A549 (cell line): ENCODE measurements around the gene CAMTA1.

Experiments
- CBX8 ChIP-seq: fragments of 200-600 bp; sonication (generic); IDR thresholded peaks from 2 replicates; pipeline ENCODE4 v1.6.1; 2016
- EP300 ChIP-seq, 2 experiments: fragments of >200 bp; sonication (Bioruptor Twin); formaldehyde crosslinking; IDR thresholded peaks; 2 replicates in 1 of 2; 3 replicates in 1 of 2; pipeline ENCODE4 v1.6.1; 2016 to 2017
- HDAC2 ChIP-seq: fragments of 200-600 bp; sonication (generic); IDR thresholded peaks from 2 replicates; pipeline ENCODE4 v1.6.1; 2016
- HOXA7 ChIP-seq: fragments of 250-450 bp; sonication (Bioruptor Pico); IDR thresholded peaks from 2 replicates; pipeline ENCODE4 v1.5.0; 2020; ENCODE audit warnings: mild to moderate bottlenecking, moderate library complexity
- JUN ChIP-seq, 2 experiments: fragments of >200 bp; sonication (Bioruptor Twin); formaldehyde crosslinking; IDR thresholded peaks; 2 replicates in 1 of 2; 3 replicates in 1 of 2; pipeline ENCODE4 v1.6.1; 2016 to 2017
- POLR2A ChIP-seq: IDR thresholded peaks from 2 replicates; pipeline ENCODE4 v1.6.1; 2012; ENCODE audit warnings: mild to moderate bottlenecking, low read length
- RAD21 ChIP-seq, 2 experiments: fragments of >200 bp in 1 of 2; sonication (Bioruptor Twin) in 1 of 2; formaldehyde crosslinking in 1 of 2; IDR thresholded peaks in 1 of 2; conservative IDR thresholded peaks in 1 of 2; 2 replicates in 1 of 2; 3 replicates in 1 of 2; pipeline ENCODE4 v1.6.1; 2012 to 2018; ENCODE audit warnings: inconsistent platforms in 1 of 2
- RFX5 ChIP-seq: fragments of 450-650 bp; IDR thresholded peaks from 2 replicates; pipeline ENCODE4 v1.7.1; 2014; ENCODE audit warnings: antibody characterized with exemption, mild to moderate bottlenecking, moderate library complexity
- ZNF302 ChIP-seq: fragments of 250-450 bp; sonication (Bioruptor Pico); IDR thresholded peaks from 2 replicates; pipeline ENCODE4 v1.9.0; 2021; ENCODE audit warnings: inconsistent platforms, mild to moderate bottlenecking, moderate library complexity
- TF ChIP-seq, protein P1 (sequence below): fragments of 200-600 bp; sonication (generic); IDR thresholded peaks from 2 replicates; pipeline ENCODE4 v1.6.1; 2016; ENCODE audit warnings: antibody characterized with exemption, mild to moderate bottlenecking, moderate library complexity
- TF ChIP-seq, protein P2 (sequence below): fragments of >200 bp; sonication (Bioruptor Twin); formaldehyde crosslinking; IDR thresholded peaks from 3 replicates; pipeline ENCODE4 v1.5.1; 2016
- TF ChIP-seq, protein P3 (sequence below): IDR thresholded peaks from 2 replicates; pipeline ENCODE4 v1.6.1; 2012
- TF ChIP-seq, protein P4 (sequence below): fragments of 250-450 bp; sonication (Bioruptor Pico); IDR thresholded peaks from 2 replicates; pipeline ENCODE4 v1.5.0; 2021; ENCODE audit warnings: mild to moderate bottlenecking, moderate library complexity, borderline replicate concordance

DNA sequence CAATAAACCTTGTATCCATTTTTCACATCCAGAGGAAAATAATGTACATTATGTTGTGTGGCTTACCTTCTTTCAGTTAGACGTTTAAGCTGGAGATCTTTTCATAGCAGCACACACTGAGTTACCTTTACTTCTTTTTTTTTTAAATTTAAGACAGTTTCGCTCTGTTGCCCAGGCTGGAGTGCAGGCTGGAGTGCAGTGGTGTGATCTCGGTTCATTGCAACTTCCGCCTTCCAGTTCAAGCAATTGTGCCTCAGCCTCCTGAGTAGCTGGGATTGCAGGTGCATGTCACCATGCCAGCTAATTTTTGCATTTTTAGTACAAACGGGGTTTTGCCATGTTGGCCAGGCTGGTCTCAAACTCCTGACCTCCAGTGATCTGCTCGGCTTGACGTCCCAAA, 7.4 kb upstream of the CAMTA1 start:
- no peak for TF ChIP-seq RFX5
- TF ChIP-seq, protein P1, sequence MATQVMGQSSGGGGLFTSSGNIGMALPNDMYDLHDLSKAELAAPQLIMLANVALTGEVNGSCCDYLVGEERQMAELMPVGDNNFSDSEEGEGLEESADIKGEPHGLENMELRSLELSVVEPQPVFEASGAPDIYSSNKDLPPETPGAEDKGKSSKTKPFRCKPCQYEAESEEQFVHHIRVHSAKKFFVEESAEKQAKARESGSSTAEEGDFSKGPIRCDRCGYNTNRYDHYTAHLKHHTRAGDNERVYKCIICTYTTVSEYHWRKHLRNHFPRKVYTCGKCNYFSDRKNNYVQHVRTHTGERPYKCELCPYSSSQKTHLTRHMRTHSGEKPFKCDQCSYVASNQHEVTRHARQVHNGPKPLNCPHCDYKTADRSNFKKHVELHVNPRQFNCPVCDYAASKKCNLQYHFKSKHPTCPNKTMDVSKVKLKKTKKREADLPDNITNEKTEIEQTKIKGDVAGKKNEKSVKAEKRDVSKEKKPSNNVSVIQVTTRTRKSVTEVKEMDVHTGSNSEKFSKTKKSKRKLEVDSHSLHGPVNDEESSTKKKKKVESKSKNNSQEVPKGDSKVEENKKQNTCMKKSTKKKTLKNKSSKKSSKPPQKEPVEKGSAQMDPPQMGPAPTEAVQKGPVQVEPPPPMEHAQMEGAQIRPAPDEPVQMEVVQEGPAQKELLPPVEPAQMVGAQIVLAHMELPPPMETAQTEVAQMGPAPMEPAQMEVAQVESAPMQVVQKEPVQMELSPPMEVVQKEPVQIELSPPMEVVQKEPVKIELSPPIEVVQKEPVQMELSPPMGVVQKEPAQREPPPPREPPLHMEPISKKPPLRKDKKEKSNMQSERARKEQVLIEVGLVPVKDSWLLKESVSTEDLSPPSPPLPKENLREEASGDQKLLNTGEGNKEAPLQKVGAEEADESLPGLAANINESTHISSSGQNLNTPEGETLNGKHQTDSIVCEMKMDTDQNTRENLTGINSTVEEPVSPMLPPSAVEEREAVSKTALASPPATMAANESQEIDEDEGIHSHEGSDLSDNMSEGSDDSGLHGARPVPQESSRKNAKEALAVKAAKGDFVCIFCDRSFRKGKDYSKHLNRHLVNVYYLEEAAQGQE: no peak
- TF ChIP-seq, protein P2, sequence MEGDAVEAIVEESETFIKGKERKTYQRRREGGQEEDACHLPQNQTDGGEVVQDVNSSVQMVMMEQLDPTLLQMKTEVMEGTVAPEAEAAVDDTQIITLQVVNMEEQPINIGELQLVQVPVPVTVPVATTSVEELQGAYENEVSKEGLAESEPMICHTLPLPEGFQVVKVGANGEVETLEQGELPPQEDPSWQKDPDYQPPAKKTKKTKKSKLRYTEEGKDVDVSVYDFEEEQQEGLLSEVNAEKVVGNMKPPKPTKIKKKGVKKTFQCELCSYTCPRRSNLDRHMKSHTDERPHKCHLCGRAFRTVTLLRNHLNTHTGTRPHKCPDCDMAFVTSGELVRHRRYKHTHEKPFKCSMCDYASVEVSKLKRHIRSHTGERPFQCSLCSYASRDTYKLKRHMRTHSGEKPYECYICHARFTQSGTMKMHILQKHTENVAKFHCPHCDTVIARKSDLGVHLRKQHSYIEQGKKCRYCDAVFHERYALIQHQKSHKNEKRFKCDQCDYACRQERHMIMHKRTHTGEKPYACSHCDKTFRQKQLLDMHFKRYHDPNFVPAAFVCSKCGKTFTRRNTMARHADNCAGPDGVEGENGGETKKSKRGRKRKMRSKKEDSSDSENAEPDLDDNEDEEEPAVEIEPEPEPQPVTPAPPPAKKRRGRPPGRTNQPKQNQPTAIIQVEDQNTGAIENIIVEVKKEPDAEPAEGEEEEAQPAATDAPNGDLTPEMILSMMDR: no peak
- no peak for TF ChIP-seq POLR2A
- no peak for TF ChIP-seq JUN (IDR thresholded peaks at IDR 0.05)
- no peak for TF ChIP-seq ZNF302 (CRISPR knock-in tag)
- no peak for TF ChIP-seq RAD21 (conservative IDR thresholded peaks at IDR 0.05 in 1 of 2, IDR thresholded peaks at IDR 0.05 in 1 of 2)
- TF ChIP-seq, protein P3, sequence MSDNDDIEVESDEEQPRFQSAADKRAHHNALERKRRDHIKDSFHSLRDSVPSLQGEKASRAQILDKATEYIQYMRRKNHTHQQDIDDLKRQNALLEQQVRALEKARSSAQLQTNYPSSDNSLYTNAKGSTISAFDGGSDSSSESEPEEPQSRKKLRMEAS: no peak
- TF ChIP-seq EP300 (IDR thresholded peaks at IDR 0.05): no peak
- TF ChIP-seq HOXA7 (CRISPR knock-in tag): no peak
- no peak for TF ChIP-seq HDAC2
- TF ChIP-seq CBX8: no peak
- TF ChIP-seq, protein P4, sequence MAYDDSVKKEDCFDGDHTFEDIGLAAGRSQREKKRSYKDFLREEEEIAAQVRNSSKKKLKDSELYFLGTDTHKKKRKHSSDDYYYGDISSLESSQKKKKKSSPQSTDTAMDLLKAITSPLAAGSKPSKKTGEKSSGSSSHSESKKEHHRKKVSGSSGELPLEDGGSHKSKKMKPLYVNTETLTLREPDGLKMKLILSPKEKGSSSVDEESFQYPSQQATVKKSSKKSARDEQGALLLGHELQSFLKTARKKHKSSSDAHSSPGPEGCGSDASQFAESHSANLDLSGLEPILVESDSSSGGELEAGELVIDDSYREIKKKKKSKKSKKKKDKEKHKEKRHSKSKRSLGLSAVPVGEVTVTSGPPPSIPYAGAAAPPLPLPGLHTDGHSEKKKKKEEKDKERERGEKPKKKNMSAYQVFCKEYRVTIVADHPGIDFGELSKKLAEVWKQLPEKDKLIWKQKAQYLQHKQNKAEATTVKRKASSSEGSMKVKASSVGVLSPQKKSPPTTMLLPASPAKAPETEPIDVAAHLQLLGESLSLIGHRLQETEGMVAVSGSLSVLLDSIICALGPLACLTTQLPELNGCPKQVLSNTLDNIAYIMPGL (CRISPR knock-in tag): no peak
